Neural cell (in vitro differentiated cells): ENCODE data around the gene BMP2K.

Experiments
- CTCF ChIP-seq: fragments of 450-650 bp; IDR thresholded peaks from 2 replicates; pipeline ENCODE4 v1.5.1; 2014; ENCODE audit warnings: antibody characterized with exemption, mild to moderate bottlenecking, moderate library complexity; ENCODE audit not compliant: poor library complexity, severe bottlenecking
- EP300 ChIP-seq: fragments of 450-650 bp; conservative IDR thresholded peaks from 2 replicates; pipeline ENCODE4 v1.6.1; 2014; ENCODE audit warnings: antibody characterized with exemption, mild to moderate bottlenecking, moderate library complexity; ENCODE audit not compliant: poor library complexity, severe bottlenecking
- EZH2 ChIP-seq: fragments of 200-600, 300-800 bp; shearing (Covaris generic), sonication (generic); IDR thresholded peaks from 2 replicates; pipeline ENCODE4 v1.6.1; 2014; ENCODE audit warnings: antibody characterized with exemption, low read length, borderline replicate concordance, mild to moderate bottlenecking; ENCODE audit not compliant: insufficient read depth, poor library complexity, severe bottlenecking
- REST ChIP-seq: IDR thresholded peaks from 2 replicates; pipeline ENCODE4 v1.6.1; 2012; ENCODE audit warnings: borderline replicate concordance
- TAF1 ChIP-seq: IDR thresholded peaks from 2 replicates; pipeline ENCODE4 v1.6.1; 2012; ENCODE audit warnings: low read depth

- TF ChIP-seq CTCF (no peak), TAF1 (no peak), EP300 (no peak), REST (no peak), EZH2 (no peak)
These were observed 20.0 kb upstream of the BMP2K start for GRCh38 chr4:78756137-78756536.
